Left forelimb (tissue), 1 donor: ENCODE results near the gene CD320.
"Not testable (repeated sequence)": the region's sequence is repeated elsewhere in the genome, so short reads cannot be mapped to it uniquely, and the experiment has no call there.

Source experiments
- DNase-seq: peaks from one replicate; pipeline ENCODE4 v3.0.0-alpha.2; 2018; ENCODE audit warnings: low spot score

Gene CD320

DNA sequence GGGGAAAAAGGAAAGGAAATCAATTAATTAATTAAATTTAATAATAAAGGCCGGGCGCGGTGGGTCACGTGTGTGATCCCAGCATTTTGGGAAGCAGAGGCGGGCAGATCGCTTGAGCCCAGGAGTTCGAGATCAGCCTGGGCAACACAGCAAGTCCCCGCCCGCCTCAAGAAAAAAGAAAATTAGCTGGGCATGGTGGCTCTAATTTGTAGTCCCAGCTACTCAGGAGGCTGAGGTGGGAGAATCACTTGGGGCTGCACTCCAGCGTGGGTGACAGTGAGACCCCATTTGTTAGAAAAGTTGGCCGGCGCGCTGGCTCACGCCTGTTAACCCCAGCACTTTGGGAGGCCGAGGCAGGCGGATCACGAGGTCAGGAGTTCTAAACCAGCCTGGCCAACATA lies 733 bp upstream of the CD320 start:
- no peak for DNase-seq

DNA sequence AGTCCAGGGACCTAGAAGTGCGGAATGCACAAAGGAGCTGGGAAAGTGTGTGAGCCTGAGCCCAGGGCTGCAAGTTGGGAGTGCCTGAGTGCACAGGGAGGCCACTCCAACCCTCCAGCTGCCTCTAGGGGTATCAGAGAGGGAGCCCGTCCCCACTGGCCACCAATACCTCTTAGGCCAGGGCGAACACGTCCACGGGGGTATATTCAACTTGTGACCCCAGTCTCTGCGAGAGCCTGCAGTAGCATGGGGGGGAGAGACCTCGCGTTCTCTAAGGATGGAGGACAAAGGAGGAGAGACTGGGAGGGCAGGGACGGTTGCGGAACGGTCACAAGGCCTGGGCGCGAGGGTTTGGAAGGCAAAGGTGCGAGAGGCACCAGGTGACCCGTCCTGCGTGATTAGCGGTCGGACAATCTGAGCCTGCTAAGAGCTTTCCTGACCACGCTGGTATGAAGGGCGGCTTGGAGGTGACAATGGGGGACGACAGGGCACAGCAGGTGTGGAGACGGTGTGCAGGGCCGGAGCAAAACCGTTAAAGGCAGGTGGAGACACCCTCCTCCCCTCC lies 676 bp downstream of the CD320 start:
- DNase-seq: no peak

DNA sequence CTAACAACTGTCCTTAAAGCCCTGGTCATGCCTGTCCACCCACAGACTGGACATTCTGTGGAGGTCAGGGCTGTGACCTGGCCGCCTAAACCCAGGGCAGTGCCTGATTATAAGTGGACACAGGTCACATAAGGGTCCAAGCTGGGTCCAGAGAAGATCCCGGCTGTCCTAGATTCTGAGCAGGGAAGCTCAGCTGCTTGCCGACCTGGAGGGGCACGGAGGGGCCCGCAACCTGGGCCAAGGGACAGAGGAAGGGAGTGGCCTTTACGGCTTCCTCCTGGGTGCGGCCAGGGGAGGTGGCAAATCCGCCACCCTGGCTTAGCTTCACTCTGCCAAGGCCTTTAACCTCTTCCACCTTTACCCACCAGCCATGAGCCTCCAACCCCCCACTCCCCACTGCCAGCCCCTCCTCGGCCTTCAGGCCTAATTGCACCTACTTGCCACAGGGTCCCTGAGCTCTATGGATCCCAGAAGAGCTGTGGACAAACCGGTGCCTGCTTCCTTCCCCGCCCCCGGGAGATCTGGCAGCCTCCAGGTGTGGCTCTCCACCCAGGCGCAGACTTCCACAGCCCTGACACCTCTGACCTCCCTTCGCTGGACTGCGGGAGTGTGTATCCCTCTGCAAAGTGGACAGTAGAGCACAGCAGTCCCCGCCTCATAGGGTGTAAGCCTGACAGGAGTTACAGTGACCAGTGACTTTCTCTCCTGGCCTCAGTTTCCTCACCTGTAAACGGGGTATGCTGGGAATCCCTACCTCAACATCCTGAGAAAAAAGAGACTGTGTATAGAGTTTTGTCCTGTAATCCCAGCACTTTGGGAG lies 1.7 kb downstream of the CD320 start:
- no peak for DNase-seq

GRCh38 chr19:8305798-8306197 lies 2.4 kb downstream of the CD320 start:
- DNase-seq: no peak

GRCh38 chr19:8304841-8305621 lies 3.1 kb downstream of the CD320 start:
- DNase-seq: no peak

- DNase-seq: no peak
These were observed 5.4 kb downstream of the CD320 start for GRCh38 chr19:8302734-8303133.

- no peak for DNase-seq
These were observed 5.8 kb downstream of the CD320 start for GRCh38 chr19:8302357-8302691.

DNA sequence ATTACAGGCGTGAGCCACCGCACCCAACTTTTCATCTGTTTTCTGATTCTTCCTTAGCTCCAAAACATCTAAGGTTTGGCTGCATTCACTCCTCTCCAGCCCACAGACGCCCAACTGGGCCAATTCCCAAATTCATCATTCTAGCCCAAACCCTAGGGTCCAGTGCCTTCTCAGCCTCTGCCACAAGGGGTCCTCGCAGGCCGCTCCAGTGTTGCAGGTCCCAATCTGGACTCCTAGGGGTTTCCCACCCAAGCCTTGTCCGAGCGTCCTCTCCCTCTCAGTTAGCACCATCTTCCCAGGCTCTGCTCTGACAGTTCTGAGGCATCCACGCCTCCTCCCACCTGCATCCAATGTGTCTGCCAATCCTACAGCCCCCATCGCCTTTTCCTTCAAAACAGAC lies 16.8 kb downstream of the CD320 start:
- not testable (repeated sequence) for DNase-seq

- DNase-seq: not testable (repeated sequence)
These were observed 31.6 kb downstream of the CD320 start for GRCh38 chr19:8276508-8276907.

GRCh38 chr19:8269724-8270123 lies 38.4 kb downstream of the CD320 start:
- DNase-seq: no peak

- DNase-seq: no peak
These were observed 42.3 kb downstream of the CD320 start for GRCh38 chr19:8265872-8266271.

- not testable (repeated sequence) for DNase-seq
These were observed 43.9 kb downstream of the CD320 start for GRCh38 chr19:8264248-8264647.

GRCh38 chr19:8262431-8262830 lies 45.7 kb downstream of the CD320 start:
- no peak for DNase-seq

- no peak for DNase-seq
These were observed 46.3 kb downstream of the CD320 start for GRCh38 chr19:8261881-8262280.

DNA sequence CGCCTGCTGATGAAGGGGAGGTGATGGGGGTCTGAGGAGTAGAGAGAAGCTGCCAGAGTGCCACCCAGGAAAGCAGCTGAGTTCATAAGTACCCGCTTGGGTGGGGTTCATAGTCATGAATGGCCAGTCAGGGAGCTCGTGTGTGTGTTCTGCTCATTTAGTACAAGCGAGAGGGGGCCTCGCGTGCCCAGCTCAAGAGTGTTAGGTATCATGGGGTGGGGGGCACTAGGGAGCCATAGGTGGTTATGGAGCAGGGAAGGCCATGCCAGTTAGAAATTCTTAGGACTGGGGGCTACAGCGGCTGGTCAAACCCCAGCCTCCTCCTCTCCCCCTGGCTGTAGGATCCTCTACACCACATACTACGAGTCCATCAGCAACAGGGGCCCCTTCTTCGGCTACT lies 46.8 kb downstream of the CD320 start:
- no peak for DNase-seq

DNA sequence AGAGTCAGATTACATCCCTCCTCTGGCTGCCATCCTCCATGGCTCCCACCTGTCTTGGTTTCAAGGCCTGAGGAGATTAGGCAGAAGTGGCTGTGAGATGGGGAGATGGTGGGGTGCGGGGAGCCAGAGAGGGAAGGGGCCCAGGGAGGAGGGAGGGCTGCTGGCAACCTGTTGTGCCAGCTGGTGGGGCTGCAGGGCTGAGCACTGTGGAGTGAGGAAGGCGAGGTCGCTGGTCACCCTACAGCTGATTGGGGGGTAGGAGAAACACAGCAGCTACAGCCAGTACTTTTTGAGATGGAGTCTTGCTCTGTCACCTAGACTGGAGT lies 48.3 kb downstream of the CD320 start:
- no peak for DNase-seq

DNA sequence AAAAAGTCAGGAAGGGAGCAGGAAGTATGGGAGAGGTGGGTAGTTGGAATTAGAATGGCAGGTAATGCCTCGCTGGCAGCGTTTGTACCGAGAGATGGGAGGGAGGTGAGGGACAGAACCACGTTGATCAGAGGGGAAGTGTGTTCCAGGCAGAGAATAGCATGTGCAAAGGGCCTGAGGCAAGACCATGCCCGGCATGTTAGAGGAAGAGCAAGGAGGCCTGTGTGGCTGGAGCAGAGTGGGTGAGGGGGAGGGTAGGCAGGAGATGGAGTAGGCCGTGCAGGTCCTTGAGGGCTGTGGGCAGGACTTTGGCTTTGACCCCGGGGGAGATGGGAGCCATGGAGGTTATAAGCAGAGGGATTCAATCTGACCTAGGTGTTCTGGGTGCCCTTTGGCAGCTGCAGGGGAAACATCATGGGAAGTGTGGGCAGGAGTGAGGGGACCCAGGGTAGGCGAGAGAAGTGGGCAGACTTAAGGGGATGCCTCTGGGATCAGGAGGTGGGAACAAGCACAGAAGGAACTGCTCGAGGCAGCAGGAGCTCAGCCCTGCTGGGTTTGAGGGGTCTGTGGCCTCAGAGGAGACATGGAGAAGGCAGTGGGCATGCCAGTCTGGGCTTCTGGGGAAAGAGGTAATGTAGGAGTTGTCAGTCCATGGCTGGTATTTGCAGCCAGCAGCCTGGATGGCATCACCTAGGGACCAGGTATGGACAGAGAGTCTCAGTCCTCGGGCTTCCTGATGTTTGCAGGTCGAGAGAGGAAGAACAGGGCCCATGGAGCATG lies 48.8 kb downstream of the CD320 start:
- no peak for DNase-seq

GRCh38 chr19:8257052-8257443 lies 51.1 kb downstream of the CD320 start:
- DNase-seq: no peak

DNA sequence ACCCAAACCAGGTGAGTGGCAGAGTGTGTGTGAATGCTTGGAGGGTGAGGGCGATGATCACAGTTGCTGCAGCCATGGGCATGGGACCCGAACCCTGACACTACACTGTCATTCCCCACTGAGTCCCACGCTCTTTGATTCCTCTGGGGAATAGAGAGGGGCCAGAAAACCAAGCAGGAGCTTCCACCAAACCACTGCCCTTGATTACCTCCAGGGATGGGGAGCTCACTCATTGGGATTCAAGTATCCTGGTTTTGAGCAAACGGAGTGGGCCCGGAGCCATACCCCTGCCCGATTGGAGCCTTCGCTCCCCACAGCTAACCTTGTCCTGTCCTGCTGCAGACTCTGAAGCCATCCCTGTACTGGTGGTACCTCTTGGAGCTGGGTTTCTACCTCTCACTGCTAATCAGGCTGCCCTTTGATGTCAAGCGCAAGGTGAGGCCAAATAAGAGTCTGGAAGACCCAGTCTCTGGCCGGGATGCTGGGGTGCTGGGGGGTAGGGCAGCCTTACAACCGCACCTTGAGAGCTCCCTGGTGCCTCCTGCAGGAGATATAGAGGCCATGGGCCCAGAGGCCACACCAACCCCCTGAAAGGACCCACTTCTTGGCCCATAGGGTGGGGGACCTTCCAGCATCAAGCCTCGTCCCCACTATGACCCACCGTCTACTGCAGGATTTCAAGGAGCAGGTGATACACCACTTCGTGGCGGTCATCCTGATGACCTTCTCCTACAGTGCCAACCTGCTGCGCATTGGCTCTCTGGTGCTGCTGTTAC lies 51.7 kb downstream of the CD320 start:
- DNase-seq: no peak

GRCh38 chr19:8255426-8256125 lies 52.6 kb downstream of the CD320 start:
- no peak for DNase-seq
